Stimulated activated CD4-positive, alpha-beta T cell treated with anti-CD3 and anti-CD28 coated beads, Interleukin-4, amount 100 ng/mL, for 1 hour (primary cell): ENCODE data around the gene ZNF224.
"Not testable (repeated sequence)": the region's sequence is repeated elsewhere in the genome, so short reads cannot be mapped to it uniquely, and the experiment has no call there.

Source experiments
- DNase-seq: peaks from one replicate; pipeline ENCODE4 v3.0.0-alpha.2; 2020

ZNF224 gene

DNA sequence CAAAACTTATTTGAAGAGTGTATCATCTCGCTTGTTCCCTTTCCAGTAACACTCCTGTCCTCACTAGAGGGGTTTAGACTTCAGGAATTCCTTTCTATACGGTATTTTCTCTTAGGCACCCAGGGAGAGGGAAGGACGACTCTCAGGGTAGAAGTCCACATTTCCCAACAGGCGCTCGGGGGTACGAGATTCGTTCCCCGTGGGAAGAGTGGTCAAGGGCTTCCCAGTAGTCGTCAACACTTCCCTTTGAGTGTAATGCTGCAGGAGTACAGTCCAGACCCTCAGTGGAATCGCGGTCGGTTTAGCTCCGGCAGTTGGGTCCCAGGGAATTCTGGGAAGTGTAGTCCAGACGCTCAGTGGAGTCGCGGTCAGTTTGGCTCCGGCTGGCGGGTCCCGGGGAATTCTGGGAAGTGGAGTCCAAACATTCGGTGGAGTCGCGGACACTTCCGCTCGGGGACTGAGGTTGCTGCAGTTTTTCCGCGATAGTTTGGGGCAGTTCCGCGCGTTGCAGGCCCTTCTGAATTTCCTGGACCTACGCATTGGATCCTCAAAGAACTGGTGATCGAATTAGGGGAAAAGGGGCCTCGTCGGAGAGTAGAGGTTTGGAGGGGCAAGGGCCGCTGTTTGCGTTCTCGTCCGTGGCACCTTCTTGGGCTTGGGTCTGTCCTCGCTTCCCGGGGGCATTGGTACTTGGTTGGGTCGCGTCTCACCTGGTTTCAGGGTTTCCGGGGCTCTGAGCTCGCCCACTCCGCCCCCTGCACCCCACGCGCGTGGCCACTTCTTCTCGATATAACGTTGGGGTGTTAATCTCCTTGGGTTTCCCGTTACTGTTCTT lies at the start of gene ZNF224:
Gene ZNF224 (plus strand): TSS at position 431 of the 835 bp plus-strand sequence. CDS start 3,513 bp downstream, outside the sequence.
- DNase-seq: peak; percentile 77

DNA sequence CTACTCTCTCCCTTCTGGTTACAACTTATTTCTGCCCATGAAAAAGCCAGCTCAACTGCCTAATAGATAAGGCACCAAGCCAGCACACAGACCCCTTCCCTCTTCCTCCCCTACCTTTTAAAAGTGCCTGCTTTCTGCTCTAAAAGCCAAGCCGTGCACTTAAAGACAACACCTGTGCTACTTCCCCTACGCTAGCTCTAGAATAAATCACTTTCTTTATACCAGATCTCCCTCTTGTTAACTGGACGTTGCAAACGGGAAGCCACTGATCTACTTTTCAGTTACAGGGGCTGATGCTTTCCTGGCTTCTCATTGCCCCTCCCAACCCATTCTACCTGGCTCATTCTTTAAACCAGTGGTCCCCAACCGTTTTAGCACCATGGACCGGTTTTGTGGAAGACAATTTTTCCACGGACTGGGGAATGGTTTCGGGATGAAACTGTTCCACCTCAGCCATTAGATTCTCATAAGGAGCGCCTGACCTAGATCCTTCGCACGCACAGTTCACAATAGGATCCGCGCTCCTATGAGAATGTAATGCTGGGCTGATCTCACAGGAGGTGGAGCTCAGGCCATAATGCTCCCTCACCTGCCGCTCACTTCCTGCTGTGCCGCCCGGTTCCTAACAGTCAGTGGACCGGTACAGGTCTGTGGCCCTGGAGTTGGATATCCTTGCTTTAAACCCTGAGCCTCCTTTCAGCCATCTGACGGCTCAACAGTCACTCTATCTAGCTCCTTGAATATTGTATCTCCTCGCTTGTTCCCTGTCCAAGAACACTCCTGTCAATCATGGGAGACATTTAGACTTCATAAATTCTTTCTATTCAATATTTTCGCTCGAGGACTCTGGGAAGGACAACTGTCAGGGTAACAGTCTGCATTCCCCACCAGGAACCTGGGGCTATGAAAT lies 43.2 kb upstream of the ZNF224 start:
- peak; percentile 21 for DNase-seq

DNA sequence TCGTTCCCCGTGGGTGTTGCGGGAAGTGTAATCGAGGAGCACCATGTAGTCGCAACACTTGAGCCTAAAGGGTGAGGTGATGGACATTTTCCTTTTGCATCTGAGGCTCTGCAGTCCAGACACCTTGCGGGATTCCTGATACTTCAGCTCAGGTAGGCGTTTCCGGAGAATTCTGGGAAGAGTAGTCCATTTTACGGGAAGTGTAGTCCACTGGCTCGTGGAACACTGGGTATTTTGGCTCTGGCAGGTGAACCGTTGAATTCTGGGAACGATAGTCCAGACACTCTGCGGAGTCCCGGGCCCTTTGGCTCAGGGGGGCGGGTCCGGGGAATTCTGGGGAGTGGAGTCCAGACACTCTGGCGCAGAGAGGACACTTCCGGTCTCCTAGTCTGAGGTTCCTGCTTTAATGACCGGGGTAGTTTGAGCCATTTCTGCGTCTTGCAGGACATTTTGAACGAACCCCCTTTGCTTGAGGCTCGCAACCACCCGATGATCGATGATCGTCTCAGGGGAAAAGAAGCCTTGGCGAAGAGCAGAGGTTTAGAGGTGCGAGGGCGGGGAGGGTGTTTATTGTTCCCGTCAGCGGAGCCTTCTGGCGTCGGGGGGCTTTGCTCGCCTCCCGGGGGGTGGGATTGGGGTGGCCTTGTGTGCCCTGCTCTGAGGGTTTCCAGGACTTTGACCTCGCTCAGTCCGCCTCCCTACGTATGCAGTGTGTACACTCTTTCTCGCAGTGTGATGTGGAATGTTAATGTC lies 42.3 kb upstream of the ZNF224 start, which contains the start of gene ZNF223:
Gene ZNF223 (plus strand): TSS at position 387 of the 753 bp plus-strand sequence. CDS start 3,141 bp downstream, outside the sequence.
- peak; percentile 76 for DNase-seq

- no peak for DNase-seq
These were observed 38.3 kb upstream of the ZNF224 start for GRCh38 chr19:44055870-44056269.

- DNase-seq: no peak
These were observed 34.9 kb upstream of the ZNF224 start for GRCh38 chr19:44059229-44059628.

DNA sequence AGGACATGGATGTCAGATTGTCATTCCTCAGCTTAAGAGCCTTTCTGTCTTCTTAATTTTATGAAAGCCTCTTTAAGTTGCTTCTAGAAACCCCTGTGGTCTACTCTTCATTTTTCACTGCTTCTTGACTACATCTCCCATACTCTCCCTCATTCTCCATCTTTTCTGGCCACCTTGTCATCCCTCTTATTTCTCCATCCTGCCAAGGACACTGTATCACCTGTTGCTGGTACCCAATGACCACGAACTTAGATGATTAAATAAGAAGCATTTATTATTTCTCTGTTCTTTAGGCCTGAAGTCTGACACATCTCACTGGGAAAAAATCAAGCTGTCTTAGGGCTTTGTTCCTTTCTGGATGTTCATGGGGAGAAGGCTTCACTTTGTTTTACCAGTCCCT lies 33.1 kb upstream of the ZNF224 start:
- DNase-seq: no peak

- no peak for DNase-seq
These were observed 27.9 kb upstream of the ZNF224 start for GRCh38 chr19:44066305-44066704.

DNA sequence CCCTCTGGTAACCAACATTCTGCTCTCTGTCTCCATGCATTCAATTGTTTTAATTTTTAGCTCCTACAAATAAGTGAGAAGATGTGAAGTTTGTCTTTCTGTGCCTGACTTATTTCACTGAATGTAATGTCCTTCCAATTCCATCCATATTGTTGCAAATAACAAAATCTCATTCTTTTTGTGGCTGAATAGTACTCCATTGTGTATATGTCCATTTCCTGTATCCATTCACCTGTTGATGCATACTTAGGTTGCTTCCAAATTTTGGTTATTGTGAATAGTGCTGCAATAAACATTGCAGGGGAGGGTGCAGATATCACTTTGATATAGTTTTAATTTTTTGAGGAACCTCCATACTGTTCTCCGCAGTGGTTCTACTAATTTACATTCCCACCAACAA lies 24.7 kb upstream of the ZNF224 start:
- no peak for DNase-seq

DNA sequence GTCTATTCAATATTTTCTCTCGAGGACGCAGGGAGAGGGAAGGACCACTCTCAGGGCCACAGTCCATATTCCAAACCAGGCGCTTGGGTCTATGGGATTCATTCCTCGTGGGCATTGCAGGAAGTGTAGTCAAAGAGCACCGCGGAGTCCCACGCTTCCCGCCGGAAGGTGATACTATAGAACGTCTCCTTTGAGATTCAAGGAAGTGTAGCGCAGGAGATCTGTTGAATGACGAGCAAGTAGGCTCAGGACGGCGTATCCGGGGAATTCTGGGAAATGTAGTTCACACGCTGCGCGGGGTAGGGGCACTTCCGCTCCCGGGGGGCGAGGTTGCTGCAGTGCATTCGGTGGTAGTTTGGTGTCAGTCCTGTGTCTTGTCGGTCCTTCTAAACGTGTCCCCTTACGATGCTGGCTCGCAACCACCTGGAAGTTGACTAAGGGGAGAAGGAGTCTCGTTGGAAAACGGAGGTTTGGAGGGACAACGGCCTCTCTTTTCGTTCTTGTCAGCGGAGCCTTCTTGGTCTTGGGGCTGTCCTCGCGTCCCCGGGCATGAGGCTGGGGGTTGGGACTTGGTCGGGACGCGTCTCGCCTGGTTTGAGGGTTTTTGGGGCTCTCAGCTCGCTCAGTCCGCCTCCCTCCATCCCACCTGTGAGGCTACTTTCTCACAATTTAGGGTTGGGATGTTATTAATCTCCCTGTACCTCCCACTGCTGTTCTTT lies 22.2 kb upstream of the ZNF224 start, which contains the start of gene ZNF284:
Gene ZNF284 (plus strand): TSS at position 336 of the 719 bp plus-strand sequence. CDS start 4,231 bp downstream, outside the sequence.
- peak; percentile 78 for DNase-seq

DNA sequence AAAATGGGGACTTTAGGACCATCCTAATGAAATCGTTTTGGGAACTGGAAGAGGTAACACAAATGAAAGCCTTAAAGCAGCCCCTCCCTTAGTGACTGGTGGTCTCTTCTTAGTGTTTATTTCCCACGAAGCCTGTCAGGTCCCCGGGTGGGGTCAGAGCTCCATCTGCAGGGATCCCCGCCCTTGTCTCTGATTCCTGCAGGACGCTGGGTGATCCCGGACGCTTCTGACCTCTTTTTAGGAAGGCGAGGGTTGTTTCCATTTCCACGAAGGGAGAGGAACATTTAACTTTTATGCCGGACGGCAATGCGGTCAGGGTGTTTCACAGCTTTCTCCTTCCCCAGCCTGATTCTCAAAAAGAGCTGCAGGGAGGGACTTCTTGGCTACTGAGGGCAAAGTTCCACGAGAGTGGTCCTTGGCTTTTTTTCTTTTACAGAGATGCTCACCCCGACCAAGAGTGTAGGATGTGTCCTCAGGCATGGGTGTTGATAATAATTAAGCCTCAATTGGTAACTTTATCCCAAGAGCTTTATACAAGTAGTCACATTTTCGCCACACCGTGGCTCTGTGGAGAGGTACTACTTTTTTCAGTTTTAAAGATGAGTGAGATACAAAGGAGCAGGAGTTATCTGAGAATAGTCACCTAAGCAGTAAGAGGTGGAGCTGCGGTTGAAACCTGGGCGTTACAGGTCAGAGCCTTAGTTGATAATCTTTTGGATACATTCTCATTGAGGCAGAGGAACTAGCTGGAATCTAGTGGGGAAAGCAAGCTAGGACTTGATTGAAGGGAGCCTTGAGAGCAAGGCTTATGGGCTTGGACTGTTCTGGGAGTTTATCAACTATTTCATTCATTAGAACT lies 21.4 kb upstream of the ZNF224 start:
- DNase-seq: no peak

GRCh38 chr19:44076325-44076724 lies 17.8 kb upstream of the ZNF224 start:
- no peak for DNase-seq

- no peak for DNase-seq
These were observed 2.1 kb upstream of the ZNF224 start for GRCh38 chr19:44092108-44092507.

DNA sequence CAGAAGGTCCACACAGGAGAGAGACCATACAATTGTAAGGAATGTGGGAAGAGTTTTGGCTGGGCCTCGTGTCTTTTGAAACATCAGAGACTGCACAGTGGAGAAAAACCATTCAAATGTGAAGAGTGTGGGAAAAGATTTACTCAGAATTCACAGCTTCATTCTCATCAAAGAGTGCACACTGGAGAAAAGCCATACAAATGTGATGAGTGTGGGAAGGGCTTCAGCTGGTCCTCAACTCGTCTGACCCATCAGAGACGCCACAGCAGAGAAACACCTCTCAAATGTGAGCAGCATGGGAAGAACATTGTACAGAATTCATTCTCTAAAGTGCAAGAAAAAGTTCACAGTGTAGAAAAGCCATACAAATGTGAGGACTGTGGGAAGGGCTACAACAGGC lies 13.6 kb downstream of the ZNF224 start:
- no peak for DNase-seq

GRCh38 chr19:44109458-44109857 lies 15.3 kb downstream of the ZNF224 start:
- DNase-seq: no peak

GRCh38 chr19:44111910-44112463 lies 17.8 kb downstream of the ZNF224 start:
- no peak for DNase-seq

DNA sequence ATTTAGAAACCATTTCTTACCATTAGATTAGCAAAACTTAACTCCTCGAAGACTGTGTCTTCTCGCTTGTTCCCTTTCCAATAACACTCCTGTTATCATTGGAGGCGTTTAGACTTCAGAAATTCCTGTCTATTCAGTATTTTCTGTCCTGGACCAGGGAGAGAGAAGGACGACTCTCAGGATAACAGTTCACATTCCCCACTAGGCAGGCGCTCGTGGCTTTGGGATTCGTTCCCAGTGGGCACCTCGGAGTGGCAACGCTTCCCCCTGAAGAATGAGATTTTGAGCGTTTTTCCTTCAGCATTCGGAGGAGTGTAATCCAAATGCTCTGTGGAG lies 18.6 kb downstream of the ZNF224 start:
- DNase-seq: no peak

GRCh38 chr19:44113138-44113783 lies 19.1 kb downstream of the ZNF224 start, which contains the start of gene ZNF225:
Gene ZNF225 (plus strand): TSS chr19:44113399. CDS start chr19:44115828, 2,429 bp downstream.
- peak; percentile 77 for DNase-seq

GRCh38 chr19:44113784-44114390 lies 19.7 kb downstream of the ZNF224 start:
- DNase-seq: no peak

DNA sequence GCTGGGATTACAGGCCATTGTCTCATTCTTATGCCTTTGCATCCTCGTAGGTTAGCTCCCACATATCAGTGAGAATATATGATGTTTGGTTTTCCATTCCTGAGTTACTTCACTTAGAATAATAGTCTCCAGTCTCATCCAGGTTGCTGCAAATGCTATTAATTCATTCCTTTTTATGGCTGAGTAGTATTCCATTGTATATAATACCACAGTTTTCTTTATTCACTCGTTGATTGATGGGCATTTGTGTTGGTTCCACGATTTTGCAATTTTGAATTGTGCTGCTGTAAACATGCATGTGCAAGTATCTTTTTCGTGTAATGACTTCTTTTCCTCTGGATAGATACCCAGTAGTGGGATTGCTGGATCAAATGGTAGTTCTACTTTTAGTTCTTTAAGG lies 27.0 kb downstream of the ZNF224 start:
- not testable (repeated sequence) for DNase-seq

DNA sequence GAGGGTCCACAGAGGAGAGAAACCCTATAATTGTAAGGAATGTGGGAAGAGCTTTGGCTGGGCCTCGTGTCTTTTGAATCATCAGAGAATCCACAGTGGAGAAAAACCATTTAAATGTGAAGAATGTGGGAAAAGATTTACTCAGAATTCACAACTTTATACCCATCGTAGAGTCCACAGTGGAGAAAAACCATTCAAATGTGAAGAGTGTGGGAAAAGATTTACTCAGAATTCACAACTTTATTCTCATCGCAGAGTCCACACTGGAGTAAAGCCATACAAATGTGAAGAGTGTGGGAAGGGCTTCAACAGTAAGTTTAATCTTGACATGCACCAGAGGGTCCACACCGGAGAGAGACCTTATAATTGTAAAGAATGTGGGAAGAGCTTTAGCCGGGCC lies 37.8 kb downstream of the ZNF224 start:
- no peak for DNase-seq
